ENCODE data around the gene ORAI3.

The ORAI3 gene

DNA sequence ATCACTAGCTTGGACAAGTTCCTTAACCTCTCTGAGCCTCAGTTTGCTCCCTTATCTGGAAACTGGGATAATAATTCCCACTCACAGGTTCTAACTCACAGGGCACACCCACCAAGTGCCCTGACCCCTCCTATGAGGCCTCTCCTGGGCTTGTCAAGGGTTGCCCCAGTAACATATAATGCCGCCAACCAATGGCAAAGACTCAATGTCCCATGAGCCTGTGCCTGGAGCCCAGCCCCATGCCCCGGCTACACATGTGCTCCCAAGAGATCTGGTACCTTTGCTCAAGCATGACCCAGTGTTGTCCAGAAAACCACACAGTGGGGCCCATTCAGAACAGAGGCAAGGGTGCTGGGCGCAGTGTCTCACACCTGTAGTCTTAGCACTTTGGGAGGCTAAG, 34.0 kb upstream of the ORAI3 start:
- no peak for DNase-seq (ENCODE audit: low read depth)

DNA sequence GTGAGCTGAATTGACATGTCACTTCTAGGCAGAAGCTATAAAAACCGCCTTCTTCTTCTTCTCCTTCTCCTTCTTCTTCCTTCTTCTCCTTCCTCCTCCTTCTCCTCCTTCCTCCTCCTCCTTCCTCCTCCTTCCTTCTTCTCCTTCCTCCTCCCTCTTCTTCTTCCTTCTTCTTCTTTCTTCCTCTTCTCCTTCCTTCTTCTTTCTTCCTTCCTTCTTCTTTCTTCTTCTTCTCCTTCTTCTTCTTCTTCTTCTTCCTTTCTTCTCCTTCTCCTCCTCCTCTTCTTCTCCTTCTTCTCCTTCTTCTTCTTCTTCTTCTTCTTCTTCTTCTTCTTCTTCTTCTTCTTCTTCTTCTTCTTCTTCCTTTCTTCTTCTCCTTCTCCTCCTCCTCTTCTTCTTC, 30.3 kb upstream of the ORAI3 start:
- no peak for DNase-seq (ENCODE audit: low read depth)
- TF ChIP-seq, protein P1, sequence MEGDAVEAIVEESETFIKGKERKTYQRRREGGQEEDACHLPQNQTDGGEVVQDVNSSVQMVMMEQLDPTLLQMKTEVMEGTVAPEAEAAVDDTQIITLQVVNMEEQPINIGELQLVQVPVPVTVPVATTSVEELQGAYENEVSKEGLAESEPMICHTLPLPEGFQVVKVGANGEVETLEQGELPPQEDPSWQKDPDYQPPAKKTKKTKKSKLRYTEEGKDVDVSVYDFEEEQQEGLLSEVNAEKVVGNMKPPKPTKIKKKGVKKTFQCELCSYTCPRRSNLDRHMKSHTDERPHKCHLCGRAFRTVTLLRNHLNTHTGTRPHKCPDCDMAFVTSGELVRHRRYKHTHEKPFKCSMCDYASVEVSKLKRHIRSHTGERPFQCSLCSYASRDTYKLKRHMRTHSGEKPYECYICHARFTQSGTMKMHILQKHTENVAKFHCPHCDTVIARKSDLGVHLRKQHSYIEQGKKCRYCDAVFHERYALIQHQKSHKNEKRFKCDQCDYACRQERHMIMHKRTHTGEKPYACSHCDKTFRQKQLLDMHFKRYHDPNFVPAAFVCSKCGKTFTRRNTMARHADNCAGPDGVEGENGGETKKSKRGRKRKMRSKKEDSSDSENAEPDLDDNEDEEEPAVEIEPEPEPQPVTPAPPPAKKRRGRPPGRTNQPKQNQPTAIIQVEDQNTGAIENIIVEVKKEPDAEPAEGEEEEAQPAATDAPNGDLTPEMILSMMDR (IDR thresholded peaks at IDR 0.05; ENCODE audit: control insufficient read depth, insufficient read depth, low read depth, low read length, missing control alignments): no peak
- H3K4me3 ChIP-seq (ENCODE audit: control insufficient read depth, low read depth, low read length): no peak overlapping the region

More for the DNA sequence above, 34.0 kb upstream of the ORAI3 start:
- TF ChIP-seq, protein P1 (IDR thresholded peaks at IDR 0.05; ENCODE audit: control insufficient read depth, insufficient read depth, low read depth, low read length, missing control alignments): no peak
- H3K4me3 ChIP-seq (ENCODE audit: control insufficient read depth, low read depth, low read length): no peak overlapping the region

DNA sequence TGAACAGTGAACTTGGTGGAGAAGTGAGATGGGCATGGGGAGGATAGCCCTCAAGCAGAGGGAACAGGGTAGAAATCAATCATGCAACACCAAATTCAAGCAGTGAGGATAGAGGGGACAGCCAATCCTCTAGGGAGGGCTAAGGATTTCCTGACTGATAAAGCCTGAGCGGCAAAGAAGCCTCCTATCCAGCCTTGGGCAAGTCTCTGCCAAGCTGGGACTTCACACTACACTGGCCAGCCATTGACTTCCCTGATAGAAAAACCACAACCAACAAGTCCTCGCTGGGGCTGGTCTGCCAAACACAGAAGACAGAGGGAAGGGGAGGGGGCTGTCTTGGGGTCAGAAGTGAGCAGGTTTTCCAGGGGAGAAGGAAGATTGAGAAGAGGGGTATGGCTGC, 28.0 kb upstream of the ORAI3 start:
- TF ChIP-seq, protein P1 (IDR thresholded peaks at IDR 0.05; ENCODE audit: control insufficient read depth, insufficient read depth, low read depth, low read length, missing control alignments): no peak
- no peak for DNase-seq (ENCODE audit: low read depth)
- H3K4me3 ChIP-seq (ENCODE audit: control insufficient read depth, low read depth, low read length): no peak overlapping the region

DNA sequence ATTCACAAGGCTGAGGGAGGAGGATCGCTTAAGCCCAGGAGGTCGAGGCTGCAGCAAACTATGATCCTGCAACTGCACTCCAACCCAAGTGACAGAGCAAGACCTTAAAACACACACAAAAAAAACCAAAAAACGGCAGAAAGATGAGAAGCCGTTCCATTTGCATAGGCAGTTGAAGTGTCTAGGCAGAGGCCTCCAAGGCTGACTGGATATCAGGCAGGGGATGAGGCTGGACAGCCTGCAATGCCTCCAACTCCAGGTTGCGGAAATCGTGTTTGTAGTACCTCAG, 27.5 kb upstream of the ORAI3 start:
- TF ChIP-seq, protein P1 (IDR thresholded peaks at IDR 0.05; ENCODE audit: control insufficient read depth, insufficient read depth, low read depth, low read length, missing control alignments): no peak
- DNase-seq (ENCODE audit: low read depth): no peak
- peak overlapping the region; percentile 63 for H3K4me3 ChIP-seq (ENCODE audit: control insufficient read depth, low read depth, low read length)

DNA sequence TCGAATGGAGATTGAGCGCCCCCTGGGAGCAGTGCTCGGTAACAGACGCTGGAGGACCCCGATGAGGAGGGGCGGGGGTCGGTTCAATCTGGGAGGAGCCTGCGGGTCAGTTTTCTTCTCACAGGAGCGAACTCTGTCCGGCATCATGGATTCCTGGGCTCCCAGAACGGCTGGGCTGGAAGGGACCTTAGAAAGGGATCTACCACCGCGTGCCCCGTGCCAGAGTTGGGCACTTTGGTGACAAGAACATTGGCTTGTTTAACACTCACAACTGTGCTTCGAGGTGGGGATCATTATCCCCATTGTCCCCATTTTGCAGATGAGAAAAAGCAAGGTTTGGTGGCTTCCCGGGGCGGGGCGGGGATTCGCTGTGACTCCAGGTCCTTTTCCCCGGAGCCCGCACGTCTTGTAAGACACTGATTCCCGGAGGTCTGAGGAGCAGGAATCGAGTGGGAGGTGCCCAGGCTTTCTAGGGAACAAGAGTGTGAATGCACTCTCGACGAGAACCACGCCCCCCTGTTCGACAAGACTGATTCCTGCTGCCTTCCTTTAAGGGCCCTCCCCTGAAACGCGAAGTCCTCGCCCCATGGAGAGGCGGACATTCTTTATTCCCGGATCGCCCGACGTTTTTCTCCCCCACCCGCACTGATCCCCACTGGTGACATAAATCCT, 27.0 kb upstream of the ORAI3 start:
- DNase-seq (ENCODE audit: low read depth): no peak
- TF ChIP-seq, protein P1 (IDR thresholded peaks at IDR 0.05; ENCODE audit: control insufficient read depth, insufficient read depth, low read depth, low read length, missing control alignments): peak; percentile 93
- H3K4me3 ChIP-seq (ENCODE audit: control insufficient read depth, low read depth, low read length): peak overlapping the region; percentile 63

DNA sequence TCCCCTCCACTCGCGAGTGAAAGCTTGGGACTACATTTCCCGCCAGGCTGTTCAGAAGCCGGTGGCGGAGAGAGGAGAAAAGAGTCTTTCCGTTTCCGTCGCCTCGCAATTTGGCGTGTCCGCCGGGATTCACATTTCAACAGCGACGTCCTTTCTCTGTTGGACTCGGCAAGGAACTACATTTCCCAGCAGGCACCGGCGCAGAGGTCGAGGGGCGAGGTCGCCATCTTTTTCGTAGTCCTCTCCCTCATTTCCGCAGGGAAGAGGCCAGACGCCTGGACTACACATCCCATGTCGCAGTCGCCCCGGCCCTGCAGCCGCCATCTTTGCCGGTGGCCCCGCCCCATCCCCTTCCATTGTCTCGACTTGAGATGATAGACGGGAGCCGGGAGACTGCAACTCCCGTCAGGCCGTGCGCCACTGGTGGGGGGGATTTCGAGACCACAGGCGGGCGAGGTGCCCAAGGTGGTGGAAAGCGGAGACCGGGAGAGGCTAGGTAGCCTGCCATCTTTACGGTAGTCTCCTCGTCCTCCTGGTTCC, 26.4 kb upstream of the ORAI3 start:
- peak; percentile 98 for DNase-seq (ENCODE audit: low read depth)
- TF ChIP-seq, protein P1 (IDR thresholded peaks at IDR 0.05; ENCODE audit: control insufficient read depth, insufficient read depth, low read depth, low read length, missing control alignments): no peak

More for the DNA sequence above, 26.4 kb upstream of the ORAI3 start:
- peak overlapping the region; percentile 89 for H3K4me3 ChIP-seq (ENCODE audit: control insufficient read depth, low read depth, low read length)

All from AG09309 (cell line).